Forelimb muscle (tissue), 1 donor: ENCODE measurements around the gene LSAMP. TPM values are rescaled to one million over a fixed set of nuclear protein-coding genes. Genes with fewer than 3 reads are reported as not detected.
"Not testable (repeated sequence)": the region's sequence is repeated elsewhere in the genome, so short reads cannot be mapped to it uniquely, and the experiment has no call there.

ENCODE experiments used
- DNase-seq: peaks from one replicate; pipeline ENCODE4 v3.0.0-alpha.2; 2013; ENCODE audit warnings: low read depth
- polyA plus RNA-seq: library from polyadenylated mRNA; unstranded; fragments of 120-200 nt; gene quantifications from one replicate; pipeline ENCODE4 v1.2.1, GENCODE V29; 2013; ENCODE audit not compliant: insufficient read length

LSAMP gene
- polyA plus RNA-seq, 1 donor: 4.5 TPM

GRCh38 chr3:116111765-116112164, 333.5 kb downstream of the LSAMP start:
- DNase-seq: no peak

- no peak for DNase-seq
These were observed 341.3 kb downstream of the LSAMP start for GRCh38 chr3:116103868-116104530.

GRCh38 chr3:116102037-116102436, 343.2 kb downstream of the LSAMP start:
- no peak for DNase-seq

GRCh38 chr3:116097226-116097625, 348.1 kb downstream of the LSAMP start:
- DNase-seq: no peak

GRCh38 chr3:116096631-116097030, 348.7 kb downstream of the LSAMP start:
- no peak for DNase-seq

GRCh38 chr3:116093374-116093773, 351.9 kb downstream of the LSAMP start:
- no peak for DNase-seq

GRCh38 chr3:116087426-116087825, 357.9 kb downstream of the LSAMP start:
- DNase-seq: peak; percentile 8

GRCh38 chr3:116084999-116085791, 360.1 kb downstream of the LSAMP start:
- no peak for DNase-seq

GRCh38 chr3:116083683-116084082, 361.6 kb downstream of the LSAMP start:
- no peak for DNase-seq

- no peak for DNase-seq
These were observed 366.7 kb downstream of the LSAMP start for GRCh38 chr3:116078561-116078960.

GRCh38 chr3:116077557-116077956, 367.7 kb downstream of the LSAMP start:
- no peak for DNase-seq

- no peak for DNase-seq
These were observed 368.2 kb downstream of the LSAMP start for GRCh38 chr3:116077059-116077458.

- not testable (repeated sequence) for DNase-seq
These were observed 374.6 kb downstream of the LSAMP start for GRCh38 chr3:116070516-116071278.

GRCh38 chr3:116070061-116070460, 375.2 kb downstream of the LSAMP start:
- DNase-seq: no peak

- DNase-seq: no peak
These were observed 376.3 kb downstream of the LSAMP start for GRCh38 chr3:116069024-116069423.

GRCh38 chr3:116067326-116067725, 378.0 kb downstream of the LSAMP start:
- no peak for DNase-seq

- DNase-seq: no peak
These were observed 379.8 kb downstream of the LSAMP start for GRCh38 chr3:116065501-116065900.

- no peak for DNase-seq
These were observed 380.6 kb downstream of the LSAMP start for GRCh38 chr3:116064646-116065045.

- DNase-seq: no peak
These were observed 385.7 kb downstream of the LSAMP start for GRCh38 chr3:116059421-116060096.

GRCh38 chr3:116058844-116059243, 386.4 kb downstream of the LSAMP start:
- DNase-seq: no peak

GRCh38 chr3:116057400-116058006, 387.8 kb downstream of the LSAMP start:
- DNase-seq: no peak
